DOHH2 (cell line): Measurements from ENCODE around the gene HES6.
A peak's percentile ranks its signal among the peaks of the same experiment; 100 is the strongest.

Source experiments
- H3F3A ChIP-seq: fragments of 200-600 bp; sonication (generic), shearing (Covaris generic); 2 replicates; pipeline ENCODE4 v1.6.0; 2016; ENCODE audit warnings: antibody characterized with exemption, mild to moderate bottlenecking; ENCODE audit not compliant: control insufficient read depth, insufficient read depth
- H3K27ac ChIP-seq: fragments of 200-600 bp; sonication (generic); 2 replicates; pipeline ENCODE4 v1.5.1; 2014; ENCODE audit warnings: low read depth, mild to moderate bottlenecking, low read length, moderate library complexity
- H3K27me3 ChIP-seq: fragments of 200-600 bp; sonication (generic); 2 replicates; pipeline ENCODE4 v1.6.1; 2014; ENCODE audit warnings: mild to moderate bottlenecking, low read length, mixed read lengths; ENCODE audit not compliant: control insufficient read depth
- H3K36me3 ChIP-seq: fragments of 200-600 bp; sonication (generic); 2 replicates; pipeline ENCODE4 v1.6.1; 2014; ENCODE audit warnings: mild to moderate bottlenecking, low read length, moderate library complexity, mixed read lengths; ENCODE audit not compliant: control insufficient read depth
- H3K4me1 ChIP-seq: fragments of 200-600 bp; sonication (generic); 2 replicates; pipeline ENCODE4 v1.6.1; 2014; ENCODE audit warnings: mild to moderate bottlenecking, low read length, mixed read lengths; ENCODE audit not compliant: control insufficient read depth
- H3K4me2 ChIP-seq: fragments of 200-600 bp; sonication (generic); 2 replicates; pipeline ENCODE4 v1.6.0; 2014; ENCODE audit warnings: mild to moderate bottlenecking, low read length, moderate library complexity
- H3K4me3 ChIP-seq: fragments of 200-600 bp; sonication (generic); 2 replicates; pipeline ENCODE4 v1.5.1; 2014; ENCODE audit warnings: mild to moderate bottlenecking, low read length, mixed read lengths
- H3K79me2 ChIP-seq: fragments of 200-600 bp; sonication (generic); 2 replicates; pipeline ENCODE4 v1.6.1; 2014; ENCODE audit warnings: mild to moderate bottlenecking, low read length, mixed read lengths; ENCODE audit not compliant: control insufficient read depth
- H3K9me2 ChIP-seq: fragments of 200-600 bp; sonication (generic); replicated peaks from 2 replicates; pipeline ENCODE4 v1.6.1; 2014; ENCODE audit warnings: mild to moderate bottlenecking, low read length, mixed read lengths; ENCODE audit not compliant: control insufficient read depth
- H3K9me3 ChIP-seq: fragments of 200-600 bp; sonication (generic); 2 replicates; pipeline ENCODE4 v1.6.1; 2014; ENCODE audit warnings: antibody characterized with exemption, low read length, mixed read lengths; ENCODE audit not compliant: control insufficient read depth, insufficient read depth
- H4K20me1 ChIP-seq: fragments of 200-600 bp; sonication (generic); 2 replicates; pipeline ENCODE4 v1.6.0; 2014; ENCODE audit warnings: low read depth, mild to moderate bottlenecking, antibody characterized with exemption, low read length, moderate library complexity; ENCODE audit not compliant: control insufficient read depth, insufficient read depth
- CTCF ChIP-seq: fragments of 200-600 bp; sonication (generic); IDR thresholded peaks from one replicate; pipeline ENCODE4 v1.5.1; 2014; ENCODE audit warnings: antibody characterized with exemption, mild to moderate bottlenecking, low read depth, low read length; ENCODE audit not compliant: poor library complexity, severe bottlenecking
- EZH2phosphoT487 ChIP-seq: fragments of 200-600 bp; sonication (generic); IDR thresholded peaks from 2 replicates; pipeline ENCODE4 v1.6.1; 2017; ENCODE audit warnings: borderline replicate concordance, mild to moderate bottlenecking, antibody characterized with exemption, low read length, moderate library complexity, mixed read lengths

Gene HES6

GRCh38 chr2:238257786-238258700 lies 18.2 kb upstream of the HES6 start:
- H3F3A ChIP-seq, result no peaks in the 10 kb centered on the region
- H3K9me3 ChIP-seq, result no peaks in the 10 kb centered on the region
- H3K36me3 ChIP-seq, result peaks cover 45% of the 10 kb centered on the region
- no peak overlapping the region for H3K4me3 ChIP-seq
- H4K20me1 ChIP-seq, result no peaks in the 10 kb centered on the region
- no peaks in the 10 kb centered on the region for H3K27me3 ChIP-seq
- H3K27ac ChIP-seq, result no peak overlapping the region
- TF ChIP-seq CTCF (no peak), EZH2phosphoT487 (no peak)
- no peak overlapping the region for H3K4me2 ChIP-seq
- no peaks in the 10 kb centered on the region for H3K9me2 ChIP-seq
- no peaks in the 10 kb centered on the region for H3K4me1 ChIP-seq
- H3K79me2 ChIP-seq, result no peaks in the 10 kb centered on the region

GRCh38 chr2:238256594-238257104 lies 16.8 kb upstream of the HES6 start:
- Histone ChIP-seq H4K20me1 (no peaks in the 10 kb centered on the region), H3K36me3 (peaks cover 45% of the 10 kb centered on the region), H3K79me2 (no peaks in the 10 kb centered on the region), H3K27me3 (no peaks in the 10 kb centered on the region), H3K9me2 (no peaks in the 10 kb centered on the region), H3K4me2 (no peak overlapping the region), H3K27ac (no peak overlapping the region), H3K9me3 (no peaks in the 10 kb centered on the region), H3K4me3 (no peak overlapping the region), H3F3A (no peaks in the 10 kb centered on the region), H3K4me1 (no peaks in the 10 kb centered on the region)
- TF ChIP-seq EZH2phosphoT487, result no peak
- TF ChIP-seq CTCF, result peak; percentile 97

- no peak overlapping the region for H3K4me3 ChIP-seq
- TF ChIP-seq EZH2phosphoT487 (no peak), CTCF (no peak)
- H3F3A ChIP-seq, result no peaks in the 10 kb centered on the region
- H3K27me3 ChIP-seq, result no peaks in the 10 kb centered on the region
- no peaks in the 10 kb centered on the region for H3K79me2 ChIP-seq
- no peak overlapping the region for H3K4me2 ChIP-seq
- no peaks in the 10 kb centered on the region for H3K4me1 ChIP-seq
- no peak overlapping the region for H3K27ac ChIP-seq
- no peaks in the 10 kb centered on the region for H4K20me1 ChIP-seq
- peaks cover 47% of the 10 kb centered on the region for H3K36me3 ChIP-seq
- no peaks in the 10 kb centered on the region for H3K9me3 ChIP-seq
- no peaks in the 10 kb centered on the region for H3K9me2 ChIP-seq
Observed at GRCh38 chr2:238256111-238256510, 16.3 kb upstream of the HES6 start.
